Measurements from ENCODE around the gene HIVEP1. TPM values are rescaled to one million over a fixed set of nuclear protein-coding genes. Genes with fewer than 3 reads are reported as not detected.

Gene HIVEP1
- total RNA-seq, 2 donors from 2014 or later: 33.6 to 35.1 TPM

GRCh38 chr6:12001706-12002435, 10.2 kb upstream of the HIVEP1 start:
- Histone ChIP-seq H3K9ac (ENCODE audit: extremely low read depth, low read length, poor library complexity, severe bottlenecking) (no peak overlapping the region), H3K36me3 (ENCODE audit: control insufficient read depth, insufficient read depth, low read length) (no peaks in the 10 kb centered on the region), H3K27me3 (ENCODE audit: control insufficient read depth, insufficient read depth, low read length, poor library complexity, severe bottlenecking) (no peaks in the 10 kb centered on the region), H3K9me3 (ENCODE audit: control insufficient read depth, low read length) (no peaks in the 10 kb centered on the region), H3K27ac (ENCODE audit: low read depth, low read length) (no peak overlapping the region), H3K4me3 (ENCODE audit: low read length) (no peak overlapping the region), H3K4me1 (ENCODE audit: control insufficient read depth, insufficient read depth, low read length) (no peaks in the 10 kb centered on the region)
- no peak for DNase-seq
- H3K9me3 Mint-ChIP-seq: no peaks in the 10 kb centered on the region
- no peak overlapping the region for H3K4me3 Mint-ChIP-seq
- H3K4me1 Mint-ChIP-seq: no peaks in the 10 kb centered on the region
- no peaks in the 10 kb centered on the region for H3K27me3 Mint-ChIP-seq (ENCODE audit: insufficient read depth)
- no peaks in the 10 kb centered on the region for H3K36me3 Mint-ChIP-seq (ENCODE audit: low read depth)
- WGBS, 2 experiments (ENCODE audit: insufficient coverage in 1 of 2, insufficient read length in 1 of 2): 92 to 94% methylated on average over 6 of the region's 6 CpGs
- no peak for TF ChIP-seq CTCF (conservative IDR thresholded peaks at IDR 0.05)
- no peak overlapping the region for H3K27ac Mint-ChIP-seq

GRCh38 chr6:12007473-12007872, 4.6 kb upstream of the HIVEP1 start:
- TF ChIP-seq CTCF (conservative IDR thresholded peaks at IDR 0.05): no peak
- no peak for DNase-seq
- no peaks in the 10 kb centered on the region for H3K27me3 ChIP-seq (ENCODE audit: control insufficient read depth, insufficient read depth, low read length, poor library complexity, severe bottlenecking)
- H3K9me3 ChIP-seq (ENCODE audit: control insufficient read depth, low read length): no peaks in the 10 kb centered on the region
- WGBS, 2 experiments (ENCODE audit: insufficient coverage in 1 of 2, insufficient read length in 1 of 2): 87% methylated on average over 7 to 9 of the region's 9 CpGs
- H3K27me3 Mint-ChIP-seq (ENCODE audit: insufficient read depth): no peaks in the 10 kb centered on the region
- H3K36me3 ChIP-seq (ENCODE audit: control insufficient read depth, insufficient read depth, low read length): no peaks in the 10 kb centered on the region
- H3K9me3 Mint-ChIP-seq: no peaks in the 10 kb centered on the region
- no peaks in the 10 kb centered on the region for H3K4me1 ChIP-seq (ENCODE audit: control insufficient read depth, insufficient read depth, low read length)
- H3K27ac ChIP-seq (ENCODE audit: low read depth, low read length): no peak overlapping the region
- no peak overlapping the region for H3K4me3 ChIP-seq (ENCODE audit: low read length)
- H3K4me1 Mint-ChIP-seq: peaks cover 18% of the 10 kb centered on the region
- H3K27ac Mint-ChIP-seq: no peak overlapping the region
- H3K4me3 Mint-ChIP-seq: no peak overlapping the region
- no peaks in the 10 kb centered on the region for H3K36me3 Mint-ChIP-seq (ENCODE audit: low read depth)
- no peak overlapping the region for H3K9ac ChIP-seq (ENCODE audit: extremely low read depth, low read length, poor library complexity, severe bottlenecking)

GRCh38 chr6:12007887-12008286, 4.2 kb upstream of the HIVEP1 start:
- H3K27me3 Mint-ChIP-seq (ENCODE audit: insufficient read depth): no peaks in the 10 kb centered on the region
- no peak overlapping the region for H3K27ac ChIP-seq (ENCODE audit: low read depth, low read length)
- H3K4me3 Mint-ChIP-seq: peak overlapping the region; percentile 94

More at GRCh38 chr6:12007887-12008286, 4.2 kb upstream of the HIVEP1 start:
- TF ChIP-seq CTCF (conservative IDR thresholded peaks at IDR 0.05): no peak
- Histone ChIP-seq H3K4me1 (ENCODE audit: control insufficient read depth, insufficient read depth, low read length) (no peaks in the 10 kb centered on the region), H3K4me3 (ENCODE audit: low read length) (peak overlapping the region; percentile 85), H3K9me3 (ENCODE audit: control insufficient read depth, low read length) (no peaks in the 10 kb centered on the region), H3K36me3 (ENCODE audit: control insufficient read depth, insufficient read depth, low read length) (no peaks in the 10 kb centered on the region), H3K9ac (ENCODE audit: extremely low read depth, low read length, poor library complexity, severe bottlenecking) (no peak overlapping the region), H3K27me3 (ENCODE audit: control insufficient read depth, insufficient read depth, low read length, poor library complexity, severe bottlenecking) (no peaks in the 10 kb centered on the region)
- Mint-ChIP-seq H3K36me3 (ENCODE audit: low read depth) (no peaks in the 10 kb centered on the region), H3K27ac (no peak overlapping the region), H3K9me3 (no peaks in the 10 kb centered on the region), H3K4me1 (peaks cover 18% of the 10 kb centered on the region)
- WGBS, 2 experiments (ENCODE audit: insufficient coverage in 1 of 2, insufficient read length in 1 of 2): 75% methylated on average over 2 to 4 of the region's 4 CpGs
- no peak for DNase-seq

All from endodermal cell (in vitro differentiated cells).